ENCODE measurements around the gene LYZL1.

Gene LYZL1

DNA sequence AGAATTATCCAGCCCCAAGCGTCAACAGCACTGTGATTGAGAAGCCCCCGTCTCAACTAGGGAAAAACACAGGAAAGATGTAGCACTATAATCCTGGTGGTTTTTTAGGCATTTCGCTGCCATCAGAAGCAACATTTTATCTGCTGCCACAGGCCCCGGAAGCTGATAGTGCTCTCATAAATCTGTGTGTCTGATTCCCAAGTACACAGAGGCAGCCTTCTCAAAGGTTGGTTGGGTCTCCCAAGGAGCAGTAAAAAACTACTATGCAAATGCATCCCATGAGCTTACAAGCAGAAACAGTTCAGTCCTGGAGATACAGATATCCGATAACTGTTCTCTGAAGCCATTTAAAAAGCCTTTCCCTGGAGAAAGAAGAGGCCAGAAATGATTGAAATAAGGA, 45.8 kb upstream of the LYZL1 start:
- Histone ChIP-seq H3K4me1 (ENCODE audit: control insufficient read depth, insufficient read depth, low read depth, low read length) (no peaks in the 10 kb centered on the region), H3K14ac (ENCODE audit: low read length in 2 of 2) (no peak overlapping the region), H3K36me3 (ENCODE audit: control insufficient read depth in 1 of 2, insufficient read depth in 2 of 2, low read depth in 1 of 2, low read length in 2 of 2) (no peaks in the 10 kb centered on the region), H4K91ac (ENCODE audit: low read length) (no peak overlapping the region), H2AFZ (ENCODE audit: low read depth, low read length) (no peak overlapping the region), H4K8ac (ENCODE audit: low read length) (peak overlapping the region; percentile 6), H3K9ac (ENCODE audit: low read length) (no peak overlapping the region), H3K4me3 (ENCODE audit: insufficient read depth in 1 of 2, low read depth in 1 of 2, low read length in 2 of 2) (no peak overlapping the region), H3K4me2 (ENCODE audit: low read length, poor library complexity, severe bottlenecking) (no peak overlapping the region), H3K27ac (ENCODE audit: low read length, poor library complexity, severe bottlenecking) (no peak overlapping the region), H3K23ac (ENCODE audit: low read length in 2 of 2) (no peak overlapping the region), H2BK5ac (ENCODE audit: low read depth, low read length, poor library complexity, severe bottlenecking) (no peak overlapping the region), H3K79me1 (replicated peaks; ENCODE audit: low read length, poor library complexity, severe bottlenecking) (no peaks in the 10 kb centered on the region), H2BK120ac (ENCODE audit: low read depth, low read length) (no peak overlapping the region), H2BK15ac (ENCODE audit: low read depth, poor library complexity, severe bottlenecking) (no peak overlapping the region), H2AK5ac (ENCODE audit: low read length, severe bottlenecking) (no peak overlapping the region), H2BK12ac (ENCODE audit: low read length in 2 of 2) (no peak overlapping the region), H3K27me3 (ENCODE audit: control insufficient read depth in 1 of 2, insufficient read depth in 1 of 2, low read length in 2 of 2) (peaks cover 0 to 34% of the 10 kb centered on the region in 2 experiments), H3K9me3 (ENCODE audit: control insufficient read depth, low read length) (no peaks in the 10 kb centered on the region), H3K18ac (ENCODE audit: low read depth in 1 of 2, low read length in 2 of 2) (no peak overlapping the region), H3K4ac (ENCODE audit: low read depth in 1 of 2, low read length in 2 of 2) (no peak overlapping the region)
- WGBS: 53% methylated on average over 5 of the region's 5 CpGs
- no peak for DNase-seq

DNA sequence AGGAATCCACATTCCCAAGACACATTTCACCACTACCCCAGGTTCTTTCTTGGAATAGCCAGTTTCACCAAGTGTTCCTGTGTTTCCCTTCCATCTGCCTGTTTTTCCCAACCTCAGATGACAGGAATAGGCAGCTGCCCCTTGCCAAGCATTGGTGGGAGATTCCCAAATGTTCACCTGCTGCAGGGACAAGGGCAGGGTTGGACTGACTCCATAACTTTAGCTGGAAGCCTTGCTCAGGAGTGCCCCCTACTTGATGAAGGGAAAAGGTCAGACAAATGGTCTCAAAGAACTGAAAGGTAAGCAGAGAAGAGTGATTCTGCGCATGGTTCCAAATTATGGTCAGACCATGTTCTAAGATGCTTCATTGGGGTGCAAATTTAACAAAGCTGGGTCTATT, 45.1 kb upstream of the LYZL1 start:
- Histone ChIP-seq H4K91ac (ENCODE audit: low read length) (no peak overlapping the region), H3K4ac (ENCODE audit: low read depth in 1 of 2, low read length in 2 of 2) (no peak overlapping the region), H4K8ac (ENCODE audit: low read length) (peak overlapping the region; percentile 12), H2BK120ac (ENCODE audit: low read depth, low read length) (no peak overlapping the region), H3K23ac (ENCODE audit: low read length in 2 of 2) (no peak overlapping the region), H3K36me3 (ENCODE audit: control insufficient read depth in 1 of 2, insufficient read depth in 2 of 2, low read depth in 1 of 2, low read length in 2 of 2) (no peaks in the 10 kb centered on the region), H3K4me3 (ENCODE audit: insufficient read depth in 1 of 2, low read depth in 1 of 2, low read length in 2 of 2) (no peak overlapping the region), H3K14ac (ENCODE audit: low read length in 2 of 2) (no peak overlapping the region), H3K79me1 (replicated peaks; ENCODE audit: low read length, poor library complexity, severe bottlenecking) (no peaks in the 10 kb centered on the region), H3K27ac (ENCODE audit: low read length, poor library complexity, severe bottlenecking) (no peak overlapping the region), H2AFZ (ENCODE audit: low read depth, low read length) (no peak overlapping the region), H3K4me1 (ENCODE audit: control insufficient read depth, insufficient read depth, low read depth, low read length) (no peaks in the 10 kb centered on the region), H3K27me3 (ENCODE audit: control insufficient read depth in 1 of 2, insufficient read depth in 1 of 2, low read length in 2 of 2) (peaks cover 0 to 31% of the 10 kb centered on the region in 2 experiments), H3K18ac (ENCODE audit: low read depth in 1 of 2, low read length in 2 of 2) (no peak overlapping the region), H2AK5ac (ENCODE audit: low read length, severe bottlenecking) (no peak overlapping the region), H3K4me2 (ENCODE audit: low read length, poor library complexity, severe bottlenecking) (no peak overlapping the region), H2BK5ac (ENCODE audit: low read depth, low read length, poor library complexity, severe bottlenecking) (no peak overlapping the region), H3K9ac (ENCODE audit: low read length) (no peak overlapping the region), H2BK12ac (ENCODE audit: low read length in 2 of 2) (no peak overlapping the region), H2BK15ac (ENCODE audit: low read depth, poor library complexity, severe bottlenecking) (no peak overlapping the region), H3K9me3 (ENCODE audit: control insufficient read depth, low read length) (no peaks in the 10 kb centered on the region)
- WGBS: no CpG with 5 or more reads among the region's 1 CpG
- no peak for DNase-seq

DNA sequence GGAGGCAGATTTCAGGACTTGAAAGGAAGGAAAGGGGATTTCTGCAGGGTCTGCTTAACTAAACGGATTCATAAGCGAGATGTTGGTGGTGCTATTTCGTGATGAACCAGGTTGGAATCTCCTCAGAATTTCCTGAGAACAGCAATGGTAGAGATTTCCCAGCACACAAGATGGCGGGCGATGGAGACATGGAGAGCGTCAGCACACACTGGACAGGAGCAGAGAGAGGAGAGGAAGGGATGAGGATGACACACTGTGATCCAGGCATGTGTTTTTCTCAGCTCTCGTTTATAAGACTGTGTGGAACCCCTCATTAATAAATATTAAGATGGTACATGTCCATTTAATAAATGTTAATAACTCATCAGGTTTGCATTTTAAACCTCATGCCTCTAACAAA, 43.9 kb upstream of the LYZL1 start:
- no peak overlapping the region for H3K4me2 ChIP-seq (ENCODE audit: low read length, poor library complexity, severe bottlenecking)

DNA sequence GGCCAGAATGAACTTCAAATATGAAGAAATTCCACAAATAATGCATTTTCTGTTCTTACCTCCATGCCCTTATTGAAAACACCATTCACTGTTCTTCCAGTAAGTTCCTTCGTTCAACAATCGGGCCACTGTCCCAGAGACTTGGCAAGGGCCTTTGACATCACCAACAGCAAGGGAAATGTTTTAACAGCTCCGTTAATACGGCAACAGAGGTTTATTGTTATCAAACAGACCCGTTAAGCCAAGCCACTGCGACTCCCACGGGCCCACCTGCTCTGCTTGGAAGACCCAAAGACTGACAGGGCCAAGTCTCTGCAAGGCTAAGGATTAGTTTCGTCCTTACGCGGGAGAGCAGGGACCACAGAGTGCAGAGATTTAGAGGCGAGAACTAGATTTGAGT, 43.4 kb upstream of the LYZL1 start:
- Histone ChIP-seq H2BK12ac (ENCODE audit: low read length in 2 of 2) (no peak overlapping the region), H3K4me2 (ENCODE audit: low read length, poor library complexity, severe bottlenecking) (no peak overlapping the region), H3K4me1 (ENCODE audit: control insufficient read depth, insufficient read depth, low read depth, low read length) (no peaks in the 10 kb centered on the region), H2BK5ac (ENCODE audit: low read depth, low read length, poor library complexity, severe bottlenecking) (no peak overlapping the region), H3K14ac (ENCODE audit: low read length in 2 of 2) (no peak overlapping the region), H3K27me3 (ENCODE audit: control insufficient read depth in 1 of 2, insufficient read depth in 1 of 2, low read length in 2 of 2) (peaks cover 6 to 37% of the 10 kb centered on the region in 2 experiments), H2AFZ (ENCODE audit: low read depth, low read length) (no peak overlapping the region), H2BK120ac (ENCODE audit: low read depth, low read length) (no peak overlapping the region), H4K8ac (ENCODE audit: low read length) (no peak overlapping the region), H2AK5ac (ENCODE audit: low read length, severe bottlenecking) (no peak overlapping the region), H3K4me3 (ENCODE audit: insufficient read depth in 1 of 2, low read depth in 1 of 2, low read length in 2 of 2) (no peak overlapping the region), H3K4ac (ENCODE audit: low read depth in 1 of 2, low read length in 2 of 2) (no peak overlapping the region), H2BK15ac (ENCODE audit: low read depth, poor library complexity, severe bottlenecking) (no peak overlapping the region), H3K9ac (ENCODE audit: low read length) (no peak overlapping the region), H3K18ac (ENCODE audit: low read depth in 1 of 2, low read length in 2 of 2) (no peak overlapping the region), H3K79me1 (replicated peaks; ENCODE audit: low read length, poor library complexity, severe bottlenecking) (no peaks in the 10 kb centered on the region), H3K23ac (ENCODE audit: low read length in 2 of 2) (no peak overlapping the region), H3K27ac (ENCODE audit: low read length, poor library complexity, severe bottlenecking) (no peak overlapping the region), H3K9me3 (ENCODE audit: control insufficient read depth, low read length) (no peaks in the 10 kb centered on the region), H4K91ac (ENCODE audit: low read length) (no peak overlapping the region), H3K36me3 (ENCODE audit: control insufficient read depth in 1 of 2, insufficient read depth in 2 of 2, low read depth in 1 of 2, low read length in 2 of 2) (no peaks in the 10 kb centered on the region)
- 96% methylated on average over 11 of the region's 11 CpGs for WGBS
- no peak for DNase-seq

More for the DNA sequence above, 43.9 kb upstream of the LYZL1 start:
- H2BK15ac ChIP-seq (ENCODE audit: low read depth, poor library complexity, severe bottlenecking): no peak overlapping the region
- H3K14ac ChIP-seq (ENCODE audit: low read length in 2 of 2): no peak overlapping the region
- no peak overlapping the region for H3K27ac ChIP-seq (ENCODE audit: low read length, poor library complexity, severe bottlenecking)
- no peak for DNase-seq
- 93% methylated on average over 6 of the region's 7 CpGs for WGBS
- H3K79me1 ChIP-seq (replicated peaks; ENCODE audit: low read length, poor library complexity, severe bottlenecking): no peaks in the 10 kb centered on the region
- H2BK120ac ChIP-seq (ENCODE audit: low read depth, low read length): no peak overlapping the region
- H3K4me1 ChIP-seq (ENCODE audit: control insufficient read depth, insufficient read depth, low read depth, low read length): no peaks in the 10 kb centered on the region
- H3K36me3 ChIP-seq (ENCODE audit: control insufficient read depth in 1 of 2, insufficient read depth in 2 of 2, low read depth in 1 of 2, low read length in 2 of 2): no peaks in the 10 kb centered on the region
- H2AFZ ChIP-seq (ENCODE audit: low read depth, low read length): no peak overlapping the region
- no peak overlapping the region for H2BK5ac ChIP-seq (ENCODE audit: low read depth, low read length, poor library complexity, severe bottlenecking)
- H3K9me3 ChIP-seq (ENCODE audit: control insufficient read depth, low read length): no peaks in the 10 kb centered on the region
- no peak overlapping the region for H3K18ac ChIP-seq (ENCODE audit: low read depth in 1 of 2, low read length in 2 of 2)
- peak overlapping the region in 1 of 2 experiments; percentile 21 for H3K4ac ChIP-seq (ENCODE audit: low read depth in 1 of 2, low read length in 2 of 2)
- no peak overlapping the region for H3K23ac ChIP-seq (ENCODE audit: low read length in 2 of 2)
- H2AK5ac ChIP-seq (ENCODE audit: low read length, severe bottlenecking): no peak overlapping the region
- no peak overlapping the region for H3K9ac ChIP-seq (ENCODE audit: low read length)
- H3K4me3 ChIP-seq (ENCODE audit: insufficient read depth in 1 of 2, low read depth in 1 of 2, low read length in 2 of 2): no peak overlapping the region
- H4K91ac ChIP-seq (ENCODE audit: low read length): no peak overlapping the region
- peaks cover 1 to 32% of the 10 kb centered on the region in 2 experiments for H3K27me3 ChIP-seq (ENCODE audit: control insufficient read depth in 1 of 2, insufficient read depth in 1 of 2, low read length in 2 of 2)
- H4K8ac ChIP-seq (ENCODE audit: low read length): peak overlapping the region; percentile 1
- no peak overlapping the region for H2BK12ac ChIP-seq (ENCODE audit: low read length in 2 of 2)

All from mesenchymal stem cell (in vitro differentiated cells and primary cell).